ENCODE results near the gene STAP2.

Gene STAP2

DNA sequence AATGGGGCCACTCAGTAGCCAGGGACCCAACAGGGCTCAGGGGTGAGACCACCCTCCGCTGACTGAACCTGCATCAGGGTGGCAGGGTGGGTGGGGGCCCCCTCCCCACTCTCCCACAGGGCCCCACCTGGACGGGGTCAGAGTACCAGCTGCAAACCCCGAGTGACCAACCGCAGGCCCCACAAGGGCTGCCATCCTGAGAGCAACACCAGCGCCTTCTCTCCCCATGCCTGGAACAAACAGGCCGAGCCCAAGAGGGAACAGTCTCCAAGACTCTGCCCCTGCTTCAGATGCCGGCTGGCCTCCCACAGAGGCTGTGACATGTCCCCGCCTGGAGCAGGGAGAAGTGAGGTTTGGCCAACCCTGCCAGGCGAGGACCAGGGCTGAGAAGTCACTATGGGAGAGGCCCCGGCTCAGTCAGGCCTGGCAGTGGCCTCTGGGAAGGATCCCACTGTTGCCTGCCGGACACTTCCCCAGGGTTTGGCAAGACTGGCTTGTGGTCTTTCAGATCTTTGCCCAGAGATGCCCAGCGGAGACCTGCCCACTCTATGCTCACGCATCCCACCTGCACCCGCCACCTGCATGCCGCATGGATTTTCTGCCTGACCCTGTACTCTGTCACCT is 31.9 kb upstream of the STAP2 start:
- no peak for FAIRE-seq

DNA sequence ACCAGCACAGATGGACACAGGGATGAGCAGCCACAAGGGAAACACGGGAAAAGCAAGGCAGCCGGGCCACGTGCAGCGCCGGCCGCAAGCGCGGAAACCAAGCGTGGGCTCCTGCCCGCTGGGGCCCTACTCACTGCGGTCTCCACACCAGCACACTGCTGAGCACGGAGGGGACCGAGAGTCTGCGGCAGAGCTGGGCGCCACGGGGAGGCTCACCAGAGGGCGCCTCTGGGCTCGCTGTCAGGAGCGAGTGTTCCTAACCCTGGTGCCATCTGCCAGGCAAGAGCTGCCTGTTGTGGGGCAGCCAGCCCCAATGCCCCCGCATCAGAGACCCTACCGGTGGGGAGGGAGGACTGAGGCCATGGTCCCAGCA is 31.2 kb upstream of the STAP2 start:
- no peak for FAIRE-seq

DNA sequence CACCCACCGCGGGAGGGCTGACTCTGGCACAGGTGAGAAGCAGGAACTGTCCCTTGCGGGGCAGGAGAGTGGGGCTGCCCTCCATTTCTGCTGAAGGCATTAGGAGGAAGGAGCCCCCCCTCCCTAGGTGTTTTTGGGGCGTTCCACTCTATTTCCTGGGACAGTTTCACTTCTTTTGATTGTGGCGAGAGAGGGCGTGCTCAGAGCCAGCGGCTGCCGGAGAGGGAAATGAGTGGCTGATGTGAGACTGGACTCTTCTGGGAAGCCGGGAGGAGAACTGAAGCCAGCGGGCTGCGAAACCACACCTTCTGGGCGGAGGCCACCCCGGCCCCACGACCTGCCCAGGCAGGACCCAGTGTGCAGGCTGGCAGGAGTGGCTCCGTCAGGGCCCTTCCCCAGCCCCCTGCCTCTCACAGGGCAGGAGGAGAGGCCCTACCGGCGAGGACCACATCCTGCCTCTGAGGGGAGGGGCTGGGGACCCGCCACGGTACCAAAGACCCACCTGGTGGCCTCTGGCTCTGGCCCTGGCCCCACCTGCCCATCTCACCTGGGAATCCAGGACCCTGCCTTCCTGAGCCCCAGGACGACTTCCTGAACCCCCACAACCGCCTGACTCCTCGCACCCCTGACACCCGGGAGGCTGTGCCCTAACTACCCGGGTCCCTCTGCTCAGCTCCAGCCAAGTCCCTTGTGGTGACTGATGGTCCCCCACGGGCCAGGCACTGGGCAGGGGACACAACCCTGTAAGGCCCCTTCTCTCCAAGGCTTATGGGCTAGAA is 30.7 kb upstream of the STAP2 start:
- FAIRE-seq: no peak

DNA sequence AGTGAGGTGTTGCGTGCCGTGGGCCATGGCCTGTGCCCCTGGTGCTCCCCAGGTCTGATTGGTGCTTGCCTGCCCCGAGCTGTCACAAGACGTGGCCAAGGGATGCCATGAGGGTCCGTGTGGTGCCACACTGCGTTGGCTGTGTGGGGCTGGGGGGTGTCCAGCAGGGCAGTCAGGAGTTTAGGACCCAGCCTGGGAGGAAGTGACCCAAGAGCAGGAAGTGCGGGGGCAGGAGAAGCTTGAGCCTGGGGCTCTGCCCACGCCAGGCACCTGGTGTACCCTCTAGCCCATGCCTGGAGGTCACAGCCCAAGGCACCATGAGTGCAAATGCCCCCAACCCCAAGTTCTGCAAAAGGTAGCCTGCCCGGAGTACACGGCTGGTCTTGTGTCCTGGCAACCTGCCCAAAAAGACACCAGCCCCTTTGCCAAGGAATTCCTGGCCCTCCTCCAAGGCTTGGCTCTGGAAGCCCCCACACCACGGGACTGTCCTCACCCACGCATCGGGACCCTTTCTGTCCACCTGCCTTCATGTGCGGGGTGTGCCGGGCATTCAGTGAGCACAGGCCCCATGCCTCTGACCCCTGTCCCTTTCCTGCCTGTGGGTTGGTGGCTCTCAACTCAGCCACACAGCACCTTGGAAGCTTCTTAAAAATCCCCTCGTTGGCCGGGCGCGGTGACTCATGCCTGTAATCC is 29.6 kb upstream of the STAP2 start:
- no peak for FAIRE-seq

DNA sequence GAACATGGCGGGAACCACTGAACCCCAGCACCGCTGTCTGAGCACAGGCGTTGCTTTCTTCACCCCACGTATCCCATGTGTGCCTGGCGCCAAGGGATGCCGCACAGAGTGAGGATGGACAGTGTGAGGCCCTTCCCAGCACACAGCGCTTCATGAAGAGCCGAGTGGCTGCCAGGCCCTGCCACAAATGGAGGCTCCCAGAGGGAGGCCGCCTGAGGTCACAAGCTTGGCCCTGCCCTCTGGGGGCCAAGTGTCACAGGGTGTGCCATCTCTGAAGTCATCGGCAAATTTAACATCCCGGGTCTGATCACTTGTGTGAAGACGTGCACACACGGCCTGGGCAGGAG is 29.1 kb upstream of the STAP2 start:
- no peak for FAIRE-seq

DNA sequence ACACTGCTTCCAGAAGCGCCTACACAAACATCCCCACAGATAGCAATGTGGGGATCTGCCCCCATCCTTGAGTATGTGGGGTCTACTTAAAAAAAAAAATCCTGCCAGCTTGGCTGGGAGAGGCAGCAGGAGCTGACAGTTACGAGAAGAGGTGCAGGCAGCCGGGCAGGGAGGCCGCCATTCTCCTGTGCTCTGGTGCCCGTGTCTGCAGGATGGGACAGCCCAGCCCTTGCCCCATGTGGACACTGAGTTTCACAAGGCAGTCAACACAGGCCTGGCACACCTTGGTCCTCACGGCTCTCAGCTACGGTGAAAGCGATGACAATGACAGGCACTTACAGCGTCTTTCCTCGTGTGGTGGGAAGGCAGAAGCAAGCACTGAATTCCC is 28.7 kb upstream of the STAP2 start:
- FAIRE-seq: no peak

DNA sequence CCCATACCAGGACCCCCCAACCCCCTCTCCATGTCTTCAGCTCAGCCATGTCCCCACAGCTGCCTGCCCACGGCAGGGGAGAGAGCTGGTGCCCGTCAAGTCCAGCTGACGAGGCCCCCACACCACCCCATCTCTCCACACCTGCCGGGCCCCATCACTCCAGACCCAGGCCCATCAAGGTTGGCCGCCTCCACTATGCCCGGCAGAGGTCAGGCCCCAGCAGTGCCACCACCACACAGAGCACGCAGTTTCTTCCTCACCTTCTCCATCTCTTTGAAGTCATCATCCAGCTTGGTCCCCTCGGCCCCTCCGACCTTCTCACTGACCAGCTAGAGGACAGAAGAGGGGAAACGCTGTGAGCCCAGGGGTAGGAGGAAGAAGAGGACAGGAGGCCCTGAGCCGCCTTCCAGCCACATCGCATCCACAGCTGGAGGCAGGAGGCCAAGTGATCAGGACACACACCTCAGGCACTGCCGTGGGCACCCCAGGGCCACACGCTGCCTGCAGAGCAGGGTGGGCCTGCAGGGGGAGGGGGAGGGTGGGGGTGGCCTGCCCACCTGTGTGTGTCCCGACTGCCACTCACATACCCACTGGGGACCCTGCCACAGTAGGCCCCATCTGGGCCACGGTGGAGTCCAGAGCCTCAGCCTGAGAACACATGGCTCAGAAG is 28.2 kb upstream of the STAP2 start:
- FAIRE-seq: no peak

DNA sequence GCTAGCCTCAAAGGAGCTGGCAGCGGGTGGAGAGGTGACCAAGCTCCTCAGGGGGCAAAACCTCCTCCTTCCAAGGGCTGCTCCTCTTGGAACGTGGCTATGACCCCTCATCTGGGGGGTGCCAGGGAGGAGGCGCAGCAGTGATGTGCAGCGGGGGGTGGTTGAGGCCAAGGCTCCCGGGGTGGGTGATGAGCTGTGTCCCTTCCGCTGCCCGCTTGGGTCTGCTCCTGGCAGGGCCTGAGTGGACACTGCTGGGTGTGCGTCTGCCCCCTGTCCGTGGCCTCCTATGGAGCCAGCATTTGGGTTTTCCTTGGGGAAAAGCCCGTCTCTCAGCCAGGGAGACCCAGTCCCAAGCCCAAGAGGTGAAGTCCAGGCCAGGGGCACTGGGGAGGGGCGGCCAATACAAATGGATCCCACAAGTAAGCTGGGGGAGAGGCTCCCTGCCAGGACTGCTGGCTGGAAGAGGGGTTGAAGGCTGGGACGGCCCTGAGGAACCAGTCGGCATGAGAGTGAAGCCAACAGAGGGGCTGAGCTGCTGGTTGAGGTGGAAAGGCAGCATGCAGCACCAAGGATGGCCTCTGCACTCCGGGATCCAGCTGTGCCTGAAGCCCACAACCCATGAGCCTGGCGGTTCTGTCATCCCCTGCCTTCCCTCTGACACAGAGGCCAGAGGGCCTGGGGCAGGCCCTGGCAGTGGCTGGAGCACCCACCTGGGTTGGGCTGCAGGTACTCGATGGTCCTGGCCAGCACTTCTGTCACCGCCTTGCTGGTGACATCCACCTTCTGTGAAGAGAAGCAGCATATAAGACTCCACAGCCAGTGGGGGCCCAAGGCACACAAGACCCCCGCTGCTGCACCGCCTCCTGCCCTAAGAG is 27.4 kb upstream of the STAP2 start:
- no peak for FAIRE-seq

DNA sequence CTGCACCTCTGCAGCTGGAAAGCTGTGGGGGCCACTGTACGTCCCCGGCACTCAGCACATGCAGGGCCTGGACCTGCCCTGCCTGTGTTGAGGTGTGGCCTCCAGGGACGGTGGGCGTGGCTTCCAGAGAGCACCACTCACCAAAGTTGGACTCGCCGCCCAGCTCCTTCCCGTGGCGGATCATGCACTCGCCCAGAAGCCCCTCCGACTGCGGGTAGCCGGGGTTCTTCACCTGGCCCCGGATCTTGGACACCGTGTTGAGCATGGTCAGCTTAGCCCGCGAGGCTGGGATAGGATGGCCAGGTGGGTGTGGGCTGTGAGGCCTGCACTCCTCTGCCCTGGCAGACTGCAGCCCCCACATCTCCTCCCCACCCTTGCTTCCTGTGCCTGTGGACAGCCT is 26.7 kb upstream of the STAP2 start:
- no peak for FAIRE-seq

DNA sequence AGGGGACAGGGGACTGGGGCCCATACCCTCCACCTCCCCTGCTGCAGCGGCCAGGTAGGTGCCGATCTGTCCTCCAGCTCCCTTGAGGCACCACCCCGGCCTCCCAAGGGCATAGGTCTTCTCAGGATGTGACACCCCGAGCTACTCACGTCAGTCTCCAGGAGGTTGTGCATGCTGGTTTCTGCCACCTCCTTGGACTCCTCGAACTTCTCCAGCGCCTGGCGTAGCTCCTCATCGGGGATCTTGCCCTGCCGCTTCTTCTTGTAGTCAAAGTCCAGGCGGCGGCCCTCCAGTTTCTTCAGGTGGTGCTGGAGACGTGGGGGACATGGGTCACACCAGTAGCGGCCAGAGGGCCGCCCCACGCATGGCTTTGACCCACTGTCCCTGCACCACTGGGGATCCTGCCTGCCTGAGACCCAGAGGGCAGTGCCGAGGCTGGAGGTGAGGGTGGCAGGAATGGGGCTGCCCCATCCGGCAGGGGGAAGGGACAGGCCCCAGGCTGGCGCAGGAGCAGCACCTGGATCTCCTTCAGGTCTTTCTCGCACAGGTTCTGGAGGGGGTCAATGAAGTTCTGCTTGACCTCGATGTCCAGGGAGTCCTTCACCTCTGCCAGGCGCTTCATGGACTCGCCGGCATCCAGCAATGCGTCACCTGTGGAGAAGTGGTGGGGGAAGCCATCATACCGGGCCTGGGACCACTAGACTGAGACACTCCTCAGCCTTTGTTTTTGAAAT is 25.1 kb upstream of the STAP2 start:
- FAIRE-seq: no peak

DNA sequence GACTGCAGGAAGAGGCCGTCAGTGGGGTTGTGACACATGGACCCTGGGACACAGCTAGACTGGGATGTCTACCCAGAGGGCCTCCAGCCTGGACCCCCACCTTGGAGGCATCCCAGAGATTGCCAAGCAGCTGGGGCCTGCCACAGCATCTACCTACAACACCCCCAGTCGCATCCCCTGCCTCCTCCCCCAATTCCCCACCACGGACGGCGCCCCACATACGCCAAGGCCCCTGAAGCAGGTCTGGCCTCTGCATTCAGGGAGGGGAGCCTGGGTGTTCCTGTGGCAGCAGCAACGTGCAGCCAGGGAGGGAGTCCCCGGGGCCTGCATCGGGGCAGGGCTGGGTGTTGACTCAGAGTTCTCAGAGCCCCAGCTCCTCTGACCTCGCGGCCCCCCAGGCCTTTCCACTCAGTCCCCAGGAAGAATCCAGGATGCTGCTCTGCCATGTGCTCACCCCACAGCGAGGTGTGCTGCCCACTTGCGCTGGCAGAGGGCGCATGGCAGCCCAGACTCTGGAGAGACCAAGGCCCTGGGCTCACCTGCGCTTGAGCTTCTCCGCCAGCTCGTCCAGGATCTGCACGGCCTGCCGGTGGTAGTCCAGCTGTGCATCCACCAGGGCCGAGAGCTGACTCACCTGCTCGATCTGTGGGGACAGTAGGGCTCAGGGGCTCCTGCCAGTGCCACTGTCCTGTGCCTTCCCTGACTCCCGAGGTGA is 24.4 kb upstream of the STAP2 start:
- no peak for FAIRE-seq

DNA sequence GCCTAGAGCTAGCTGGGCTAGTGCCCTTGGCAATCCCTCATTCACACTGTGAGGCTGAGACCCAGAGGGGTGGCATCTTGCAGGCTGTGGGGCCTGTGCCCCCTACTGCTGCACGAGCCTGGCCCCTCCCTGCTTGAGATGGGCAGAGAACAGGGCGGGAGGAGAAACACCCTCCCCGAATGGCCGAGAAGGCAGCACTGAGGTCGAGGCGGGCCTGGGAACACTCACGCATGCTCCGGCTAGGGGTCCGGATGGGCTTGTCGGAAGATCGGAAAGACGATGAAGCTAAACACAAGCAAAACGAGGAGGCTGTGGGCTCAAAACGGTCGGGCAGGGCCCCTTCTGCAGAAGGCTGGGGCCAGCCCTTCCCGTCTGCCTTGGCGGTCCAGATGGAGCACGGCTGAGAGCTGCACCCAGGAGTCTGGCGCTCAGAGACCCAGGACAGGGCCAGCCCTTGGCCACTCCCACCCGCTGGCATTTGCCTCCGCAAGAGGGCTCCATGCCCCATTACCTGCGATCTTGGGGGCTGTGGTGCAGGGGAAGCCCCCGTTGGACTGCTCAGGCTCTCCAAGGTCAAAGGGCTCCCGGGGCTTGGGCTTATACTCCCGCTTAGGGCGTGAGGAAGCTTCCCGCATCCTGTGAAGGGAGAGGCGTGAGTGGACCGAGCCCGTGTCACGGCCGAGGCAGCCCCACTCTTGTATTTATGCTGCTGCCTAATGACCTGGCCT is 23.6 kb upstream of the STAP2 start:
- no peak for FAIRE-seq

DNA sequence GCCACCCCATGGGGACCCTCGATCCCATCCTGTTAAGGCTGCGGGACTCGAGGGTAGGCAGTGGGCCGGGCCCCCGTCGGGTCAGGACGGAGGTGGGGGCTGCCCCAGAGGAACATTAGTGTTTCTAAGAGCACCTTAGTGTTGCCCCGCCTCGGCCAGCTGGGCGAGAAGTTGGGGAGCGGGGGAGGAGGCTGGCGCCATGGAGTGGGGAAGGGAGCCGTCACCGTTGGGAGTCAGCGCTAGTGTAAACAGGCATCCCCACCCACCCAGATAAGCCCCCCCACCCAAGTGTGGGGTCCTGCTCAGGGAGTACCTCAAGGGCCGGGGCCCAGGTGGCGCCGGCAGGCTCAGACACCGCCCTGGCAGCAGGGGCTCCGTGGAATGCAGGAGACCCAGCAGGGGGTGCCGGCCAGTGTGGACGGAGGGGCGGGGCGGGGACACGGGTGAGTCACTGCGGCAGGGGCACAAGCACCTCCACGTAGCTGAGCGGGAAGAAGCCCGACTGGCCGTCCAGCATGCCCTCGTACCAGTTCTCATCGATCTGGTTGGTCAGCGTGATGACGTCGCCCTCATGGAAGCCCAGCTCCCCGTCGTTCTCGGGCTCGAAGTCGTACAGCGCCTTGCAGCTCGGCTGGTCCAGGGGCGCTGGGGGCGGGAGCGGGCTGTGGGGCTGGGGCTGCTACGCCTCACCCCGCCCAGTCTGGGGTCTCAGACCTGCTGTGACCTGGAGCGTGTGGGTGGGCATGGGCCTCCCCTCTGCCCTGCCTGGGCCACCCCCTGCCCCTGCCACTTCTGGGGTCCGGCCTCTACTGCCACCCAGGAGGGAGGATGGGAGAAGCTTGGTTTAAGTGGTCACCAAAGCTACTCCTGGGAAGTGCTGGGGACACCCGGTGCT is 22.8 kb upstream of the STAP2 start:
- FAIRE-seq: no peak

DNA sequence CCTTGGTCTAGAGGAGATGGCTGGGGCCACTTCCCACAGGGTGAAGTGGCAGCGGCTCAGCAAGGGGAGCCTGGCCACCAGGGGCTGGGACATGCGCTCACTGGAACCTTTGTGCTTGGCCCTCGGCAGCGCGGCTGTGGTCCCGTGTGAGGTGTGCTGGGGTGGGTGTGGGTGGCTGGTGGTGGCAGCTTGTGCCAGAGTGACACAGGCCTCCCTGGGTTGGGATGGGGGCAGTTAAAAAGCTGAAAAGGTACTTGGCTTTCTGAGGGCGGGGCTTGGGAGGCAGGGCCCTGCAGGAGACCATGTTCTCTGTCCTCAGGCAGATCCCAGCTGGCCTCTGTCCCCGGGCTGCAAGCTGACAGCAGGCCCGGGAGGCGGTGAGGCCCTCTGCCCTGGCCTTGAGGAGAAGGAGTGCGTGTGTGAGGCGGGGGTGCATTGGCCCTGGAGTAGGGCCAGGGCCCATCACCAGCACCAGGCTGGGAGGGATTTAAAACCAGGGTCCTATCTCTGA is 22.1 kb upstream of the STAP2 start:
- FAIRE-seq: no peak

DNA sequence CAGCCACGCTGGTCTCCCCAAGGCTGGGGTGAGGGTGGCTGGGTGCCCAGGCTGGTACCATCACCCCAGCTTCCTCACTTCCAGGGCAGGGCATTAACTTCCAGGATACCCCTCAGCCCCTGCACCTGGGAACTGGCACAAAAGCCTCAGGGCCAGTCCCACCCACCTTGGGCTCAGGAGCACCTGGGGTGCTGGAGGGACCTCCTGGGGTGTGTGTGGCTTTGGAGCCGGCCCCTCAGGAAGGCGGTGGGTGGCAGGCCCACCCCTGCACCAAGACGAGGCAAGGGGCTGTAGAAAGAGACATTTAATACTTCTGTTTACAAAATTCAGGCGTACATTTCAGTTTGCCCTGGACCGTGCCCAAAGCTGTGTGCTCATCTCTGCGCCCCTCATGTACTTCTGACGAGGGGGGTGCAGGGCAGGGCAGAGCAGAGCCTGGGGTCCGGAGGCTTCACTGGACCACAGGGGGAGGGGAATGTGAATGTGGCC is 21.5 kb upstream of the STAP2 start:
- no peak for FAIRE-seq

DNA sequence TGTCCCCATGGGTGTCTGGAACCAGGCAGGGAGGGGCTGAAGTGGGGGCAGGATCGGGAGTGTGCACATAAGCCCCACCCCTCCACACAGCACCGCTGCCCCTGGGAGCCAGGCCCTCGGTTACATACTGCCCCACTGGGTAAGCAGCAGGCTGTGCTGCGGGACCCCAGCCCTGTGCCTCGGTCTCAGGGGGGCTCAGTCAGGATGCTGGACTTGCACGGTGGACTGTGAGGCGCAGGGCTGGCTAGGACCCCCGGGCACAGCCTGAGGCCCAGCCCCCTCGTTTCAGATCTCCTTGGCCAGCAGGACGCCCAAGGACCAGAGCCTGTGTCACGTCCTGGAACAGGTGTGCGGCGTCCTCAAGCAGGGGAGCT is 21.0 kb upstream of the STAP2 start:
- no peak for FAIRE-seq

DNA sequence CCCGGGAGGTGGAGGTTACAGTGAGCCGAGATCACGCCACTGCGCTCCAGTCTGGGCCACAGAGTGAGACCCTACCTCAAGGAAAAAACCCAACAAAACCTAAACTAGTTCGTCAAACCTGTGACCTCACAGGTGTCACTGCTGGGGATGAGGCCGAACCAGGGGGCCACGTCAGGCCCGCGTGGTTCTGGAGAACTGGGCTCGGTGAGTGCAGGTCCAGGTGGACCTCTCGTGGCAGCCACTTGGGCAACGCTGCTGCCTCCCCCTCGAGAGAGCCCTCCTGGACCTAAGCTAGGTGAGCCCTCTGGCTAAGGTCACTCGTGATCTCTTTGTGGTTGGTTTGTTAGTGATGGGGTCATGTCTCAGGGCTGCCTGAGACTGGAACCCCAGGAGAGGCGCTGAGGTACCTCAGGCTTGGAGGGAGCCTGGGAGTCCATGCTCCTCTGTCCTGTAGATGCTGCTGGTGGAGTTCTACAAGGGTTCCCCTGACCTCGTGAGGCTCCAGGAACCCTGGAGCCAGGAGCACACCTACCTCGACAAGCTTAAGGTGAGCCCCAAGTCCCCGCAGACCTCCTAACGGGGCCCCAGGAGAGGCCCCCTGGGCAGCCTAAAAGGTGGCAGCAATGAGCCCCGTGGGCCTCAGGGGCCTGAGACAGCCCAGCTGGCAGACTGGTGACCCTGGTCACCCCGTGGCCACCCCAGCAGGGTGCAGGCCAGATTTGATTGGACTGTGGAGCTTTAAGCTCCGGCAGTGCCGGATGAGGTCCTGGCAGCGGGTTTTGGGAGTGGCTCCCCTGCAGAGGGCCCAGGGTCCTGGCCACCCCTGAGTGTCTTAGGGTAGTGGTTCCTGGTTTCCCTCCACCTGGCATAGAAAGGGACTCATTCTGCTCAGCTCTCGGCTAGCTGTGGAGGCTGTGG is 20.3 kb upstream of the STAP2 start:
- FAIRE-seq: no peak

DNA sequence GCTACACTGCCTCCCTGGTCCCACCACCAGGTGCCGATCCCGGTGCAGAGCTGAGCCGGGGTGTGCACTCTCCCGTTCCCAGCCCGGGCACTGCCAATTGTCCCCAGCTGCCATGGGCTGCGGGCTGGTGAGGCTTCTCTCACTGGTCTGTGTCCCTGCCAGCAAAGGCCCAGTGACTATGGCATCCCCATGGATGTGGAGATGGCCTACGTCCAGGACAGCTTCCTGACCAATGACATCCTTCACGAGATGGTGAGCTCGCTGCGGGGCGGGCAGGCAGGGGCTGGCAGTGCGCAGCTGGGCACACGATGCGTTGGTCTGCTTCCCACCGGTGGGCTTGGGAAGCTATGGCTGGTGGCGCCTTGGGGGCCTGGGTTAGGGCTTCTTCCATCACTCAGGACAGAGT is 19.3 kb upstream of the STAP2 start:
- no peak for FAIRE-seq
